ENCODE results near the gene H2AZ1. TPM values are rescaled to one million over a fixed set of nuclear protein-coding genes. Genes with fewer than 3 reads are reported as not detected.
A peak's percentile ranks its signal among the peaks of the same experiment; 100 is the strongest.
"Not testable (repeated sequence)": the region's sequence is repeated elsewhere in the genome, so short reads cannot be mapped to it uniquely, and the experiment has no call there.

The H2AZ1 gene
- total and polyA plus RNA-seq, 9 of the 15 experiments (the other 6 are each of a cell fraction or from before 2014, with no cell fraction given): 605 to 4,380 (median 768) TPM

- not testable (repeated sequence) for DNase-seq (ENCODE audit: extremely low read depth in 1 of 4, low spot score in 3 of 4)
Measured at GRCh38 chr4:99958207-99958606, 8.1 kb upstream of the H2AZ1 start.

DNA sequence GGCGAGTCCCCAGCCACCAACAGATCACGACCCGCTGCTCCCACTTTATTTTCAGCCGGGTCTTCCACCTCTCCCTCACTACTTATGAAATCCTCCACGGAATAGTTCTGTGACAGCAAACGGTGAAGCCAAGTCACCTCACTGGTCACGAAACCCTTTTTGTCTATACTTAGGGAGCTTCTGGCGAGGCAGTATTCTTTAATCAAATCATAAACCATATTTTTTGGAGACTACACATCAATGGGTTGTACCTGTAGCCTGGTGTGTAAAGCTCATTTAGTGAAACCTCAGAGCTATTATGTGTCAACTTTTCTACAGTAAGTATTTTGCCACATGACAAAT lies 809 bp upstream of the H2AZ1 start:
- in situ Hi-C loops (cut with MboI) (no loop called here), intact Hi-C loops (cut with micrococcal nuclease) (loop anchor here (2.0 kb wide), 1 partner anchor 108 kb away; no protein-coding TSS in a partner anchor)
- DNase-seq (ENCODE audit: extremely low read depth in 1 of 4, low spot score in 3 of 4) (no peak), FAIRE-seq (no peak), ATAC-seq (no peak)
- CTCF ChIA-PET (ENCODE audit: low intra/inter-chr PET ratio): no interaction called here
- H3K4me3 ChIP-seq: peak overlapping the region; percentile 62
- H3K36me3 ChIP-seq (ENCODE audit: control insufficient read depth, insufficient read depth, low read length): peaks cover 23% of the 10 kb centered on the region
- H3K4me1 ChIP-seq (replicated peaks in 1 of 2; ENCODE audit: control insufficient read depth in 2 of 2, insufficient read depth in 2 of 2, low read length in 2 of 2): peaks cover 14 to 19% of the 10 kb centered on the region in 2 experiments
- no peaks in the 10 kb centered on the region for H3K9me3 ChIP-seq (replicated peaks; ENCODE audit: control insufficient read depth, insufficient read depth, low read depth, low read length)
- peak overlapping the region; percentile 93 for H2AFZ ChIP-seq (ENCODE audit: low read depth, low read length)
- H3K27ac ChIP-seq (ENCODE audit: extremely low read depth, low read depth, low read length): peak overlapping the region; percentile 86
- H3K9me1 ChIP-seq (ENCODE audit: control insufficient read depth, insufficient read depth, low read length): no peaks in the 10 kb centered on the region
- peaks cover 14% of the 10 kb centered on the region for H4K20me1 ChIP-seq (replicated peaks; ENCODE audit: control insufficient read depth, insufficient read depth, low read length)
- peak overlapping the region; percentile 92 for H3K4me2 ChIP-seq (ENCODE audit: insufficient read depth, low read length)
- H3K27me3 ChIP-seq (ENCODE audit: control insufficient read depth in 2 of 2, insufficient read depth in 2 of 2, low read length in 2 of 2): no peaks in the 10 kb centered on the region
- no TSS peak for BruUV-seq (replicated peaks)
- H3K9ac ChIP-seq (ENCODE audit: insufficient read depth in 1 of 2, low read depth in 2 of 2, low read length in 2 of 2): peak overlapping the region; percentile 94 to 97
- POLR2A ChIA-PET: interaction anchor here (0.6 to 1.7 kb wide), 10 partner anchors 9 to 1051 kb away, joined by 3 to 12 read pairs (median 4); partner anchors contain the start of gene LAMTOR3
- 0% methylated on average over 8 of the region's 8 CpGs for WGBS (ENCODE audit: insufficient coverage, low coverage, missing lambda C conversion rate)
- peaks cover 50% of the 10 kb centered on the region for H3K79me2 ChIP-seq (ENCODE audit: control insufficient read depth, insufficient read depth, low read length)
- TF ChIP-seq SIN3A (IDR thresholded peaks at IDR 0.05; ENCODE audit: borderline replicate concordance in 2 of 2, control insufficient read depth in 1 of 2, low read depth in 2 of 2, low read length in 2 of 2) (0 out of 4 replicates have a peak, but pooled peaks of 1 of the 2 experiments have one; percentile 23), NCOA6 (IDR thresholded peaks at IDR 0.05) (peak; percentile 40; the same call in 1 of the 2 replicates), KLF1 (tag; IDR thresholded peaks at IDR 0.05) (no peak), RFX1 (IDR thresholded peaks at IDR 0.05) (no peak), EWSR1 (IDR thresholded peaks at IDR 0.05; ENCODE audit: borderline replicate concordance, low read depth, partially characterized antibody) (no peak), SMARCC2 (IDR thresholded peaks at IDR 0.05; ENCODE audit: low read depth) (0 out of 2 replicates have a peak, but pooled peaks have one; percentile 6)
- TF ChIP-seq, protein P1, sequence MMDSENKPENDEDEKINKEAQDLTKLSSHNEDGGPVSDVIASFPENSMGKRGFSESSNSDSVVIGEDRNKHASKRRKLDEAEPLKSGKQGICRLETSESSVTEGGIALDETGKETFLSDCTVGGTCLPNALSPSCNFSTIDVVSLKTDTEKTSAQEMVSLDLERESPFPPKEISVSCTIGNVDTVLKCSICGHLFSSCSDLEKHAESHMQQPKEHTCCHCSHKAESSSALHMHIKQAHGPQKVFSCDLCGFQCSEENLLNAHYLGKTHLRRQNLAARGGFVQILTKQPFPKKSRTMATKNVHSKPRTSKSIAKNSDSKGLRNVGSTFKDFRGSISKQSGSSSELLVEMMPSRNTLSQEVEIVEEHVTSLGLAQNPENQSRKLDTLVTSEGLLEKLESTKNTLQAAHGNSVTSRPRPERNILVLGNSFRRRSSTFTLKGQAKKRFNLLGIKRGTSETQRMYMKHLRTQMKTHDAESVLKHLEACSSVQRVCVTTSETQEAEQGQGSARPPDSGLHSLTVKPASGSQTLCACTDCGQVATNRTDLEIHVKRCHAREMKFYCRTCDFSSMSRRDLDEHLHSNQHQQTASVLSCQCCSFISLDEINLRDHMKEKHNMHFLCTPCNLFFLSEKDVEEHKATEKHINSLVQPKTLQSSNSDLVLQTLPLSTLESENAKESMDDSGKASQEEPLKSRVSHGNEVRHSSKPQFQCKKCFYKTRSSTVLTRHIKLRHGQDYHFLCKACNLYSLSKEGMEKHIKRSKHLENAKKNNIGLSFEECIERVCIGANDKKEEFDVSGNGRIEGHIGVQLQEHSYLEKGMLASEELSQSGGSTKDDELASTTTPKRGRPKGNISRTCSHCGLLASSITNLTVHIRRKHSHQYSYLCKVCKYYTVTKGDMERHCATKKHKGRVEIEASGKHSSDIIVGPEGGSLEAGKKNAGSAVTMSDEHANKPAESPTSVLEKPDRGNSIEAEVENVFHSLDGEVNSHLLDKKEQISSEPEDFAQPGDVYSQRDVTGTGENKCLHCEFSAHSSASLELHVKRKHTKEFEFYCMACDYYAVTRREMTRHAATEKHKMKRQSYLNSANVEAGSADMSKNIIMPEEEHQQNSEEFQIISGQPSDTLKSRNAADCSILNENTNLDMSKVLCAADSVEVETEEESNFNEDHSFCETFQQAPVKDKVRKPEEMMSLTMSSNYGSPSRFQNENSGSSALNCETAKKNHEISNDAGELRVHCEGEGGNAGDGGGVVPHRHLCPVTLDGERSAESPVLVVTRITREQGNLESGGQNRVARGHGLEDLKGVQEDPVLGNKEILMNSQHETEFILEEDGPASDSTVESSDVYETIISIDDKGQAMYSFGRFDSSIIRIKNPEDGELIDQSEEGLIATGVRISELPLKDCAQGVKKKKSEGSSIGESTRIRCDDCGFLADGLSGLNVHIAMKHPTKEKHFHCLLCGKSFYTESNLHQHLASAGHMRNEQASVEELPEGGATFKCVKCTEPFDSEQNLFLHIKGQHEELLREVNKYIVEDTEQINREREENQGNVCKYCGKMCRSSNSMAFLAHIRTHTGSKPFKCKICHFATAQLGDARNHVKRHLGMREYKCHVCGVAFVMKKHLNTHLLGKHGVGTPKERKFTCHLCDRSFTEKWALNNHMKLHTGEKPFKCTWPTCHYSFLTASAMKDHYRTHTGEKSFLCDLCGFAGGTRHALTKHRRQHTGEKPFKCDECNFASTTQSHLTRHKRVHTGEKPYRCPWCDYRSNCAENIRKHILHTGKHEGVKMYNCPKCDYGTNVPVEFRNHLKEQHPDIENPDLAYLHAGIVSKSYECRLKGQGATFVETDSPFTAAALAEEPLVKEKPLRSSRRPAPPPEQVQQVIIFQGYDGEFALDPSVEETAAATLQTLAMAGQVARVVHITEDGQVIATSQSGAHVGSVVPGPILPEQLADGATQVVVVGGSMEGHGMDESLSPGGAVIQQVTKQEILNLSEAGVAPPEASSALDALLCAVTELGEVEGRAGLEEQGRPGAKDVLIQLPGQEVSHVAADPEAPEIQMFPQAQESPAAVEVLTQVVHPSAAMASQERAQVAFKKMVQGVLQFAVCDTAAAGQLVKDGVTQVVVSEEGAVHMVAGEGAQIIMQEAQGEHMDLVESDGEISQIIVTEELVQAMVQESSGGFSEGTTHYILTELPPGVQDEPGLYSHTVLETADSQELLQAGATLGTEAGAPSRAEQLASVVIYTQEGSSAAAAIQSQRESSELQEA (IDR thresholded peaks at IDR 0.05; ENCODE audit: low read depth): no peak

More at GRCh38 chr4:99958207-99958606, 8.1 kb upstream of the H2AZ1 start:
- FAIRE-seq; BruUV-seq (replicated peaks); H3K9me1 ChIP-seq (ENCODE audit: control insufficient read depth, insufficient read depth, low read length); CTCF ChIA-PET (ENCODE audit: low intra/inter-chr PET ratio); H3K27me3 ChIP-seq (ENCODE audit: control insufficient read depth in 2 of 2, insufficient read depth in 2 of 2, low read length in 2 of 2); H3K27ac ChIP-seq (ENCODE audit: extremely low read depth, low read depth, low read length); H3K4me3 ChIP-seq; ATAC-seq; intact Hi-C loops (cut with micrococcal nuclease); H3K36me3 ChIP-seq (ENCODE audit: control insufficient read depth, insufficient read depth, low read length); H2AFZ ChIP-seq (ENCODE audit: low read depth, low read length); in situ Hi-C loops (cut with MboI); H3K4me2 ChIP-seq (ENCODE audit: insufficient read depth, low read length); H3K4me1 ChIP-seq (replicated peaks in 1 of 2; ENCODE audit: control insufficient read depth in 2 of 2, insufficient read depth in 2 of 2, low read length in 2 of 2); H3K9me3 ChIP-seq (replicated peaks; ENCODE audit: control insufficient read depth, insufficient read depth, low read depth, low read length); H4K20me1 ChIP-seq (replicated peaks; ENCODE audit: control insufficient read depth, insufficient read depth, low read length); H3K9ac ChIP-seq (ENCODE audit: insufficient read depth in 1 of 2, low read depth in 2 of 2, low read length in 2 of 2); H3K79me2 ChIP-seq (ENCODE audit: control insufficient read depth, insufficient read depth, low read length): not testable (repeated sequence)
- WGBS (ENCODE audit: insufficient coverage, low coverage, missing lambda C conversion rate): 7% methylated on average over 3 of the region's 3 CpGs
- peak; percentile 82 for TF ChIP-seq ZNF146 (CRISPR knock-in tag; IDR thresholded peaks at IDR 0.05; ENCODE audit: unreplicated experiment)
- POLR2A ChIA-PET: interaction anchor here (2.6 kb wide), 1 partner anchor 8 kb away, joined by 12 read pairs; the partner anchor contains the start of gene H2AZ1

Data from K562 (cell line).